HG03135 (cell line): ENCODE measurements around the gene GRAMD1B.
A peak's percentile ranks its signal among the peaks of the same experiment; 100 is the strongest.

Source experiments
- ATAC-seq: cut with Tn5 transposase; IDR thresholded peaks from one replicate; pipeline ENCODE4 v1.9.1; 2021; ENCODE audit warnings: mild to moderate bottlenecking, moderate library complexity; ENCODE audit not compliant: unreplicated experiment

GRAMD1B gene

GRCh38 chr11:123473941-123474677, 44.0 kb downstream of the GRAMD1B start:
- ATAC-seq: no peak

- no peak for ATAC-seq
These were observed 44.9 kb downstream of the GRAMD1B start for GRCh38 chr11:123474994-123475393.

DNA sequence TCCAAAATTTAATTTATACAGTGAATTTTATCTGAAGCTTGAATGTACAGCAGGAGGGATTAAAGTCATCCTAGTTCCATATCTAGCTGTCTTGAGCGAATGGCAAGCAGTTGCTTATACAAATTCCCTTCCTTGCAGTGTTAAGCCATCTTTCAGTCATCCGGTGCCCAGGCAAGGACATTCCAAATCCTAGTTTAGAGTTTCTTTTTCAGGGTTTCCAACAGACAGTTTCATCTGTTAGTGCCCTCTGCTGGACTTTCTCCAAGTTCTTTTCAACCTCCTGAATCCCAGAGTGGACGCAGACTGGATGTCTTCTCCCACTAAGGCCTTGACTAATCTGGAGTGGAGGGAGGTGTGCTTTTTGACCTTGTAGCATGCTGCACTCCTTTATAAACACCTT, 45.4 kb downstream of the GRAMD1B start:
- ATAC-seq: no peak

DNA sequence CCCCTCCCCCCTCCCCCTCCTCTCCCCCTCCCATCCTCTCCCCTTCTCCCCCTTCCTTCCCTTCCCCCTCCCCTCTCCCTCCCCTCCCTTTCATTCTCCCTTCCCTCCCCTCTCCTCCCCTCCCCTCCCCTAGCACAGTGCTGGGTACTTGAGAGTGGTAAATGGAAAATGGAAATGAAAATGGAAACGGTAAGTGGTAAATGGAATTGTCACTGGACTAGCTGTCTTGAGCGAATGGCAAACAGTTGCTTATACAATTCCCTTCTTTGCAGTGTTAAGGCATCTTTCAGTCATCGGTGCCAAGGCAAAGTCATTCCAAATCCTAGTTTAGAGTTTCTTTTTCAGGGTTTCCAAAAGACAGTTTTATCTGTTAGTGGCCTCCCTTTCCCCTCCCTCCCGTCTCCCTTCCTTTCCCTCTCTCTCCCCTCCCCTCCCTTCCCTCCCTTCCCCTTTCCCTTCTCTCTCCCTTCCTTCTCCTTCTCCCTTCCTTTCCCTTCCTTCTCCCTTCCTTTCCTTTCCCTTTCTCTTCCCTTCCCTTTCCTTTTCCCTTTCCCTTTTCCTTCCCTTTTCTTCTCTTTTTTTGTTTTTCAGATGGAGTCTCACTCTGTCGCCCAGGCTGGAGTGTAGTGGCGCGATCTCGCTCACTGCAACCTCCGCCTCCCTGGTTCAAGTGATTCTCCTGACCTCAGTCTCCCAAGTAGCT, 47.3 kb downstream of the GRAMD1B start:
- no peak for ATAC-seq

DNA sequence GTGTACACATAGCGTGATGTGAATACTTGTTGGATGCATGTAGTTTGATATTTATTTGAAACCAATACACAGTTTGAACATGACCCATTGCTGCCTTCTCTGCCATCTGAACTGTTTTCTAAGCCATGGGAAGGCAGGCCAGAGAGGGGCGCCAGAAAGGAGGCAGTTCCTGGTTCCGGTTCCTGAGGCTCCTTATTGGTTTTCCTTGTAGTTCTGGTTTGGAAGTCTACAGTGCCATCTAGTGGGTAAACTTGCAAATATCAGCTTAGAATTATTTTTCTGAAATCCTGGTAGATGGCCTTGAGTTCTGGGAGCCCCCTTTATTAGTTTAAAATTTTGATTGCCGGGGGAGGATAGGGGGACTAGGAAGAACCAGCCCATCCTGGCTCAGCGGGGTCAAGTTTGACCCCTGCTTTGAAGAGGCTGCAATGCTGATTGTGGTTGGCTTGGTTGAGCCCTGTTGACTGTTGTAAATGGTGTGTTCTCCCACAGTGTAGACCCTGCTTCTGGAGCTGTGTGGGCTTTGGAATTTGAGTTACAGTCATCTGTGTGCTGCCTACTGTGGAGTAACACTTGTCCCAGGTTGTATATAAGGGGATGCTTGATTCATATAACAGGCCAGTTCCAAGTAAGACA, 48.4 kb downstream of the GRAMD1B start:
- ATAC-seq: no peak

DNA sequence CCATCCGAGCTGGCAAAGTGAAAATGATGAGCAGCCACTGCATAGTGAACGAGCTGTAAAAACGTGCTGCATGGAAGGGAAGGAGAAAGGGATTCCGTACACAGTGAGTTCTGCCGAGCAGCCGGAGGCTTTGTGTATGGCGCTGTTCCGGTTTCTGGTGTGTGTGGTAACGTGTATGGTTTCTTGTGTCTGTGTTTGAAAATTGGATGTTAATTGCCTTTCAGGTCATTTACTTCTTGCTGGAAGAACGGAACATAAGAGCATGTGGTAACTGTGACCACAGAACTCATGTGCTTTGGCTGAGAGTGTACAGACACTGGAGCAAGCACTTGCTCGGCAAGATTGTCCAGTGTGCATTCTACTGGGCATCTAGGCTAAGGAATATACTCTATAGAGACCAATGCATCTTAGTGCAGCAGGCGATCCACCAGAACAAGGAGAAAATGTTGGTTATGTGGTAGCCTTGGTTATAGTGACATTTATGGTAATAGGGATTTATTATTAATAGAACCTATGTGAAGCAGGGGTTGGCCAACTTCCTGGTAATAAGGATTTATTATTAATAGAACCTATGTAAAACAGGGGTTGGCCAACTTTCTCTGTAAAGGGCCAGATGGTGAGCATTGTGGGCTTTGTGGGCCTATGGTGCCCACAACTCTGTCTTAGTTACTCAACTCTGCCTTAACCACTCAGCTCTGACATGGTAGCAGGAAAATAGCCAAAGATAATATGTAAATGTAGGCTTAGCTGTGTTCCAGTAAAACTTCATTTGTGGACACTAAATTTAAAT, 49.2 kb downstream of the GRAMD1B start:
- peak; percentile 61 for ATAC-seq

GRCh38 chr11:123480290-123480815, 50.3 kb downstream of the GRAMD1B start:
- ATAC-seq: peak; percentile 35

GRCh38 chr11:123480882-123481281, 50.8 kb downstream of the GRAMD1B start:
- no peak for ATAC-seq

GRCh38 chr11:123481640-123482039, 51.6 kb downstream of the GRAMD1B start:
- no peak for ATAC-seq

DNA sequence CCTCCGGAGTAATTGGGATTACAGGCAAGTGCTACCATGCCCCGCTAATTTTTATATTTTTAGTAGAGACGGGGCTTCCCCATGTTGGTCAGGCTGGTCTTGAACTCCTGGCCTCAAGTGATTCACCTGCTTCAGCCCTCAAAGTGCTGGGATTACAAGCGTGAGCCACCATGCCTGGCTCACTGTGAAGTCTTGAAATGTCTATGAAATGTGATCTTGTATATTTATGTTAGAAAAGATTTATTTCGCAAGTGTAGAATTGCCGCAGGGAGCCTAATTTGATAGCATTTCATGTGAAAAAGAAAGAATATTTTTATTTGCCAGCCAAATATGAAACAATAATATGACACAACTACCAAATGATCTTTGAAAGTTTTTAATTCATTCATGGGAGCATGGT, 52.1 kb downstream of the GRAMD1B start:
- no peak for ATAC-seq

DNA sequence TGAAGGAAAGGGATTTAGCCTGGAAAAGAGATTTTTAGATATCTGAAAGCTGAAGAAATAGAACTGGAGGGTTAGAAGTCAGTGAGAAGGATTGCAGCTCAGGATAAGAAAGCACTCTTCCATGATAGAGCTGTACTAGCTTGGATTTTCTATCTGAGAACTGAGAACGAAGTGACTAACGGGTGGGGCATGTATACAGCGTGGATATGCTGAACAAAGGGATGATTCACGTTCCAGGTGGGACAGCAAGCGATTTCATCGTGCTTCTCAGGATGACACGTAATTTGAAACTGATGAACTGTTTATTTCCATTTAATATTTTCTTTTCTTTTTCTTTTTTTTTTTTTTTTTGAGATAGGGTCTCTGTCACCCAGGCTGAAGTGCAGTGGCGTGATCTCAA, 53.0 kb downstream of the GRAMD1B start:
- ATAC-seq: no peak

GRCh38 chr11:123483466-123483865, 53.4 kb downstream of the GRAMD1B start:
- ATAC-seq: no peak

DNA sequence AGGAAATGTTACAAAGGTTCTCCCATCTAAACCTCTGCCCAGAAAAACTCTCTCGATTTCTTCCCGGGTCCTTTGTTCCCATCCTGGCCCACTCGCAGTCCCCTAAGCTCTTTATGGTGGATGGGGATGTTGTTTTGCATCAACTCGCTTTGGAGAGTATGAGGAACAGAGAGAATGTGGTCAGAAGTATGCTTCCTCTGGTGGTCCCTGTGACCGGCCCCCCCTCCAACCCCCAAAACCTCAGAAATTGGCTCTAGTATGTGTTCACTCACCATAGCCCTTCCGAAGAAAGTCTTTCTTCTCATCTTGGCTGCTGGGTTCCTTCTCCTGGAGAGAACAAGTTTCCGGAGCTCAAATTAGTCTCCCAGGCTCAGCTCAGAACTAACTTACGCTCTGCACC, 54.4 kb downstream of the GRAMD1B start:
- ATAC-seq: no peak

GRCh38 chr11:123487157-123487744, 57.2 kb downstream of the GRAMD1B start:
- no peak for ATAC-seq

DNA sequence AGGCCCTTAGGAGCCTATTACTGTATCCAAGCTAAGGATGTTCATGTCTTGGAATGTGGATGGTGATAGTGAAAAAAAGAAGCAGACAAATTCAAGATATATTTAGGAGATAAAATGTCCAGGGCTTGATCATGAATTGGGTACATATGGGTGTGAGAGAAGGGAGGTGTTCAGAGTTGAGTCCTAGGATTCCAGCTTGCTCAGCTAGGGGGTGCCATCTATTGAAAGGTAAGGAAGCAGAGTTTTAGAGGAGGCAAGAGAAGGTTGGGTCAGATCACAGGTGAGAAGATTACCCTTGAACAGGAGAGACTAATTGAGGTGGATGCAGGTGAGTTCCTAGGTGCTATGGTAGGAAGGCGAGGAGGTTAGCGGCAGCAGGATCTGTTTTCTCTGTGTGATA, 60.5 kb downstream of the GRAMD1B start:
- ATAC-seq: no peak

- no peak for ATAC-seq
These were observed 61.2 kb downstream of the GRAMD1B start for GRCh38 chr11:123491241-123491640.

DNA sequence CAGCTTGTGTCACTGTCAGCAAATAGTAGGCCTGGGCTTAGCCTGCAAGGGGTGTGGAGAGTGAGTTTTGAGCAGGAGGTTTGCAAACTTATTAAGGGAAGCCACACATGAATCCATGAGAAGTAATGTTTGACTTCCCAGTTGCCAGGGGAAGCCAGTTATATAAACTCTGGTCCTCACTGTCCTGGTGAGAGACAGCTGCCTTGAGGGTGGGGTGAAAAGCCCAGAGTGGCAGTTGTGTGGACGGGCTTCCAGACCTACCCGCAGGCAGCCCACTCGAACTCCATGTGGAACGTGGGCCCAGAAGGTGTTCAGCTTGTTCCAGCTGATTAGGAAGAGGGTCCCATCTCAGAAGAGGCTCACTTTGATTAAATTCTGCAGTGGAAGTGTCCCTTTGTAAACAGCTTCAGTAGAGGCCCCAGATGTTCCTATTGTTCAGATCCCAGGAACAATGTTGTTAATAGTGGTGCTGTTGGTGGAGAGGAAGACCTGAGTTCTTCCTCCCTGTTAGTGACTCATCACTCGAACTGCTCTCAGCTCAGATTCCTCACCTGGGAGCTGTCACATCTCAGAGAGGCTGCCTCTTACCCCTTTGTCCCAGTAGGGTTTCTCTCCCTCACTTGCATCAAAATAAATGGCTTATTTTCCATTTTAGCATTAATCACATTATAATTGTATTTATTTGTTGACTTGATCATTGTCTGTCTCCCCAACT, 63.4 kb downstream of the GRAMD1B start:
- no peak for ATAC-seq

DNA sequence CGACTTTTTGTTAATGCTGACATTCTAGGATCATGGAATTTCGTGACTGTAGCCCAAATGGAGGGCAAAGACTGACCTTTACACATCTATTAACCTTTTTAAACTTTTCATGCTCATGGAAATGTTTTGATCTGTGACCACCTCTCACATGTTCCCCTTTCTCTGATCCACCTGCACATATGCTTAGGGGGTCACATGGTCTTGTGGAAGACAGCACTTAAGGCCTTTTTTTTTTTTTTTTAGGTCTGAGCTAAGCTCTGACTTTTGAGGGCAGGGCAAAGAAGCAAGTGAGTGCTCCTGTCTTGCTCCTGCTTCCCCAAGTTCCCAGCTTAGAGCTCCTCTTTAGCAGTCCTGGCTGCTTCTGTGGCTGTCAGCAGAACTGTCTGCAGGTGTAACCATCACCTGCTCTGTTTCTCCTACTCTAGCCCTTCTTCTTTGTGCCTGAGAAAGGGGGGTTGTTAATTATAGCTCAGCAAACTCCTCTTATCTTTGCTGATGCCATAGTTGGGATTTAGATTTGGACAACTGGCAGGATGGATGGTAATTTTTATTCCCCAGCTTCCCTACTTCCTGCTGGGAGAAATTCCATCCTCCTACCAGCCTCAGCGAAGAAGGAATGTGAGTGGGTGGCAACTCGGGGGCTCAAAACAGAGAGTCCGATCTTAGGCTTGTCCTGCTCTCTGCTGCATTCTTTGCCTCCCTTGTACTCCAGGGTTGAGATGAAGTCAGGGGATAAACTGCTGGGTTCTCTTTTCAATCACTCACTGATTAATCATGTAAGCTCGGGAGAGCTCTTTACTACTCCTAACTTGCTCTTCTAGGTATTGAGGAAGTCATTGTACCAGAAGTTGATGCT, 64.4 kb downstream of the GRAMD1B start:
- no peak for ATAC-seq

DNA sequence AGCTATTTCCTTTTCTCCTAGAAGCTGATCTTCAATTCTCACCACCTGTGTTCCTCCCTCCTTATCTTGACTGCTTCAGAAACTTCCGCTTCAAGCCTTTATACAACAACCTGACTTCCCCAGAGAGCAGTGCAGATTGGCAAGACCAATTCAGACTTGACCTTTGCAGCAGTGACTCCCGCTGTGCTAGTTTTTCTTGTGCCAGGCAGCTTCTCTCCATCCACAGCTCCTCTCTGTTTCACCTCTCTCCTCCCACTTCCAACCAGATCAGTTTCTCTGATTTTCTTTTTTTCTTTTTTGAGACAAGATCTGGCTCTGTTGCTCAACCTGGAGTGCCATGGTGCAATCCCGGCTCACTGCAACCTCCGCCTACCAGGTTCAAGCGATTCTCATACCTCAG, 74.3 kb downstream of the GRAMD1B start:
- ATAC-seq: no peak
